GM20000 (cell line): ENCODE results near the gene PNLIPRP2.

Experiments
- DNase-seq: peaks from one replicate; pipeline ENCODE4 v3.0.0; 2012; ENCODE audit warnings: low spot score
- TF ChIP-seq, protein P1 (sequence below): IDR thresholded peaks from 2 replicates; pipeline ENCODE4 v1.5.1; 2012; ENCODE audit warnings: mild to moderate bottlenecking, control low read depth; ENCODE audit errors: extremely low read depth, missing control alignments

The PNLIPRP2 gene

DNA sequence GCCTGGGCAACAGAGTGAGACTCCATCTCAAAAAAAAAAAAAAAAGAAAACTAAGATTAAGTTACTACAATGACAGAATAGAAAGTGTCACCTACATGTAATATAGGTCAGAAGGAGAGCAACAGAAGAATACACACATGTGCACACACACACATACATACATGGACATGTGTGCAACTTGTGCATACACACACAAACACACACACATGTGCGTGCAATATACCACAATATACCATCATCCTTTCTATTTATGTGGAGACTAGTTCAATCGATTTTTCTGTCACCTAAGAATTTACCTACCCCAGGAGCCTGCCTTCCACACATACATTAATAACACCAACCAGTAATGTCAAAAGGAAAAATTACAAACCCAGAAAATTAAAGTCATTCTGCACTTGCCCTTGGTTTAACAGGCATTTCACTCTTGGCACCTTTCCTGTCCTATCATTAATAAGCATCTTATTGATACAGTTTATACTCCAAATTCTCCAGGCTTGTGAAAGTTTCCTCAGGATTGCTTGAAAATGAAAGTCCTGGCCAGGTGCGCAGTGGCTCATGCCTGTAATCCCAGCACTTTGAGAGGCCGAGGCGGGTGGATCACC lies 27.5 kb upstream of the PNLIPRP2 start:
- TF ChIP-seq, protein P1, sequence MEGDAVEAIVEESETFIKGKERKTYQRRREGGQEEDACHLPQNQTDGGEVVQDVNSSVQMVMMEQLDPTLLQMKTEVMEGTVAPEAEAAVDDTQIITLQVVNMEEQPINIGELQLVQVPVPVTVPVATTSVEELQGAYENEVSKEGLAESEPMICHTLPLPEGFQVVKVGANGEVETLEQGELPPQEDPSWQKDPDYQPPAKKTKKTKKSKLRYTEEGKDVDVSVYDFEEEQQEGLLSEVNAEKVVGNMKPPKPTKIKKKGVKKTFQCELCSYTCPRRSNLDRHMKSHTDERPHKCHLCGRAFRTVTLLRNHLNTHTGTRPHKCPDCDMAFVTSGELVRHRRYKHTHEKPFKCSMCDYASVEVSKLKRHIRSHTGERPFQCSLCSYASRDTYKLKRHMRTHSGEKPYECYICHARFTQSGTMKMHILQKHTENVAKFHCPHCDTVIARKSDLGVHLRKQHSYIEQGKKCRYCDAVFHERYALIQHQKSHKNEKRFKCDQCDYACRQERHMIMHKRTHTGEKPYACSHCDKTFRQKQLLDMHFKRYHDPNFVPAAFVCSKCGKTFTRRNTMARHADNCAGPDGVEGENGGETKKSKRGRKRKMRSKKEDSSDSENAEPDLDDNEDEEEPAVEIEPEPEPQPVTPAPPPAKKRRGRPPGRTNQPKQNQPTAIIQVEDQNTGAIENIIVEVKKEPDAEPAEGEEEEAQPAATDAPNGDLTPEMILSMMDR: no peak

DNA sequence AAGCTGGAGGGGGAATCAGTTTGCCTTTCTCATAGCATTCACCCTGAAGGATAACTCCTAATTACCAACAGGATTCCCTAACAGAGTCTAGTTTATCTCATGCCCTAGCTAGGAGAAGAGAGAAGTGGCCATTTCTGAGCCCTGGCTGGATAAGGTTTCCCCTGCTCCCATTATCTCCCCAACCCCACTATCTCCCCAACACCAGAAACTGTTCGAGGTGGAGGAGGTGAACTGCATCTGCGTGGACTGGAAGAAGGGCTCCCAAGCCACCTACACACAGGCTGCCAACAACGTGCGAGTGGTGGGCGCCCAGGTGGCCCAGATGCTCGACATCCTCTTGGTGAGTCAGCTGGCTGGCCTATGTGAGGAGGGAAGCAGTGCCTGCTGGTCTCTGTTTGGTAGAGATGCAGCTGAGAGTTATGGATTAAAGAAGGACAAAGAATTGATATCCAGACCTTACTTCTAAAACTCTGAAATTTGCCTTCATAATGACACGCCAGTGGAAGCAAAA lies 26.2 kb upstream of the PNLIPRP2 start:
- TF ChIP-seq, protein P1: no peak
- DNase-seq: no peak

More for the DNA sequence above, 27.5 kb upstream of the PNLIPRP2 start:
- no peak for DNase-seq

DNA sequence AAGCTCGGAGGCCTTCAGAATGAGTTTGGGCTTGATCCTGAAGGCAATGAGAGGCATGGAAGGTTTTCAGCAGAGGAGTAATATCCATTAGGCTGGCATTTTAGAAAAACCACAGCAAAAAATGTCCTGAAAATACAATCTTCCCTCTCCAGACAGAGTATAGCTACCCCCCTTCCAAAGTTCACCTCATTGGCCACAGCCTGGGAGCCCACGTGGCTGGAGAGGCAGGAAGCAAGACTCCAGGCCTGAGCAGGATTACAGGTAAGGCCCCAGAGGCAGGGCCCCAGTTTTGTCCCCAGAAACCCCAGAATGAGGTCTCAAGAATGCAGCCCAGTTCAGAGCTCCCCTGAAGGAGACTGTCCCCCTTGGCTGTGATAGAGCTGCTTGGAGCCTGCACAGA lies 24.7 kb upstream of the PNLIPRP2 start:
- no peak for DNase-seq
- TF ChIP-seq, protein P1: no peak

DNA sequence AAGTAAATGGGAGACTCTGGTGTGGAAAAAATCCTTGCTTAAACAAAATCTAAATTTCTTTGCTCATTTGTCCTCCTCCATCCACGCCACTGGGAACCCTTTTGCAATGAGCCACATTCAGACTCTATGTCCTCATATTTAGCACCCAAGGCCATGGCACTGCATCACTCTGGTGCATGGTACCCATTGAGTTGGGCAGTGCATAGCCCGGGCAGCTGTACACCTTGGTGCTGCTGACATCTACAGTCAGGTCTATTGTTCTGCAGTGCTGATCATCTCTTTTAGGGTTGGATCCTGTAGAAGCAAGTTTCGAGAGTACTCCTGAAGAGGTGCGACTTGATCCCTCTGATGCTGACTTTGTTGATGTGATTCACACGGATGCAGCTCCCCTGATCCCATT lies 23.2 kb upstream of the PNLIPRP2 start:
- TF ChIP-seq, protein P1: no peak
- DNase-seq: no peak

DNA sequence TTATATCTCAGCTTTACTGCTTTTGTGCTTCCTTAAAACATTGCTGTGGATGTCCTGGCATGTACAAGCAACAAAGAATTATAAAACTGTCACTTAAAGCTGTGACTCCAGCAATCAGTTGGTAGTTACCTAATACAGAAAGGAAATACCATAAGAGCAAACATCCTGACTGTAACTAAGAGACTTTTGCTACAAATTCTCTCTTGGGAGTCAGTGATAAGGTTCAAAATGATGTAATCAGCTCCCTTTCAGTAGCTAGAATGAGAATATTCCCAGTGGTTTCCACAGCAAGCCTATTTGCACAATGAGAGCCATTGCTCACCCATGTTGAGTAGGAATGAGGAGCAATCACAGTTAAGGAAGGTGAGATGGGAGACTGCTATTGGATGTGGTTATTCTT lies 22.4 kb upstream of the PNLIPRP2 start:
- TF ChIP-seq, protein P1: no peak
- DNase-seq: no peak

DNA sequence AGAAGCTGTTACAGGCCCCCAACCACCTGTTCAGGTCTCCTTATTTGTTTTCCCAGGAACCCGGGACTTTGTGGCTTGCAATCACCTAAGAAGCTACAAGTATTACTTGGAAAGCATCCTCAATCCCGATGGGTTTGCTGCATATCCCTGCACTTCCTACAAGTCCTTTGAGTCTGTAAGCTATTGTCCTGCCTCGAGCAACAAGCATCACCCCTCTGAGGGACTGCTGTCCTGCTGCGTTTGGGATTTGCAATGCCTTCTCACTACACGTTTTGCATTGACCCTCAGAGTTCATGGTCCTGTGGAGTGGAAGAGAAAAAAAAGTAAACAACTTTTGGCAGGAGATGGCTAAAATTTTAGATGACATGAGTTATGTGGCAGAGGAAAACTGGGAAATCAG lies 20.8 kb upstream of the PNLIPRP2 start:
- TF ChIP-seq, protein P1: no peak
- DNase-seq: no peak

DNA sequence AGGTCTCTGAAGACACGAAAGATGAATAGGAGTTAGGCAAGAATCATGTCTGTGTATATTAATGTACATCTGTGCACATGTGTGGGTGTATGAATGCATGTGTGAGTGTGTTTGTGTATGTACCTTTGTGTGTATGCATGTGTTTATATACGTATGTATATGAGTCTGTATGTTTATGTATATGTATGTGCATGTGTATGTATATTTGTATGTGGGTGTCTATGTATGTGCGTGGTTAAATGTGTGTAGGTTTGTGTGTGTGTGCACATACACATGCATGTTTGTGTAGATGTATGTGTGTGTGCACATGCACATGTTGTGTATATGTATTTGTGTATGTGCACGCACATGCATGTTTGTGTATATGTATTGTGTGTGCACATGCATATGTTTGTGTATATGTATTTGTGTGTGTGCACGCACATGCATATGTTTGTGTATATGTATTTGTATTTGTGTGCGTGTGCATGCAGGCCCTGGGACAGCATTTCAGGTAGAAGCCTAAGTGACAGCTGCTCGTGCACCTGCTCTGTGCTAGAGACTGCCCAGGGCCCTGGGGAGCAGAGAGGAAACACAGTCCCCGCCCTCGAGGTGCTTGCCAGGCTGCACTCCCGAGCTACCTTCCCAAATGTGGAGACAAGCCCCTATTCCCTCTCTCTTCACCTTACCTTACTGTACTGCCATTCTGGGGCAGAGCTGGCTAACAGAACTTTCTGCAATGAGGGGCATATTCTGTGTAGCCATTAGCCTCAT lies 17.9 kb upstream of the PNLIPRP2 start:
- TF ChIP-seq, protein P1: no peak
- no peak for DNase-seq
